SH-SY5Y (cell line): ENCODE measurements around the gene TNNC2.

ENCODE experiments used
- GATA2 ChIP-seq: IDR thresholded peaks from 2 replicates; pipeline ENCODE4 v1.6.1; 2011; ENCODE audit warnings: mild to moderate bottlenecking, low read depth, low read length
- GATA3 ChIP-seq: IDR thresholded peaks from 2 replicates; pipeline ENCODE4 v1.6.1; 2011; ENCODE audit warnings: low read depth, mild to moderate bottlenecking, low read length, moderate library complexity

DNA sequence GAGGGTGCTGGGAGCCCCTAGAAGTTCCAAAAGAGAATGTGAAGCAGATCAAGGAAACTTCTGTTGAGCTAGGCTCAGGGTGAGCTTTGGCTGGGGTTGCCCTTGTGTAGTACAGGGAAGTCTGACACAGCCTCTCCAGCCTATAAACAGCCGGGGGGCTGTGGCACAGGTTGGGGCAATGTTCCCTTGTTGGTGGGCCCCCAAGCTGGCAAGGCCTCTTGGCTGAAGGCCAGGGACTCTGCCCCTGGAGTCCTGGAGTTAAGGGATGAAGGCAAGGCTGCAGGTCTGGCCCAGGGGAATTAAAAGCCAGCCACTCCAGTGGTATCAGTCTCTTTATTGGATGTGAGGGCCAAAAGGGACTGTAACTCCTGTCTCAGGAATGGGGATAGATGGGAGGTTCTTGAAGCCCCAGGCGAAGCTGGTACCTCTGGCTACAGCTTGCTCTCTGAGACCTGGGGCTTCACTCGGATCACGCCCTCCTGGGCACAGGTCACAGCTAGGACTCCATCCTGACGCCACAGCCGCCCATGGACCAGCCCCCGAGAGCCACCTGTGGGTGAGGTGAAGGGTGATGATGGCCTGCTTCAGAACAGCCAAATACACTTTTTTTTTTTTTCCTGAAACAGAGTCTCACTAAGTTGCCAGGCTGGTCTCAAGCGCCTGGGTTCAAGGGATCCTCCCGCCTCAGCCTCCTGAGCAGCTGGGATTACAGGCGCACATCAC, 14.5 kb upstream of the TNNC2 start:
- TF ChIP-seq GATA2 (no peak), GATA3 (no peak)
